Measurements from ENCODE around the gene NFAM1.

NFAM1 gene

DNA sequence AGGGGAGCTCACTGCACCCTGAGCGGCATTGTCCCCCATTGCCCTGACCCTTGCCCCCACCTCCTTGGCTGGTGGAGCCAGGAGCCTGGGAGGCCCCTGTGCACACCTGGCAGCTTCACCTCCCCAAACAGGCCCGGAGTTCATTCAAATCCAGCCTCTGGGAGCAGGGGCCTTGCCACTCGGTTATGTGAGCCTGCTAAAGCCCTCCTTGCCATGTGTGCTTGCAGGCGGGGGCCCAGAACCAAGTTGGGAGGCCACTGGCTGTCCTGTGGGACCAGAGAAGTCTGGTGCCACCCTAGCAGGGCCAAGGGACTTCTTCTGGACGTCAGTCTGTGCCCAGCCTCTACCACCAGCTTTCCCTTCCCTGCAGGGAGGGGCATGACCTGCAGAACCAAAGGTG, 48.9 kb downstream of the NFAM1 start:
- no peak overlapping the region for H3K9ac ChIP-seq
- TF ChIP-seq, protein P1, sequence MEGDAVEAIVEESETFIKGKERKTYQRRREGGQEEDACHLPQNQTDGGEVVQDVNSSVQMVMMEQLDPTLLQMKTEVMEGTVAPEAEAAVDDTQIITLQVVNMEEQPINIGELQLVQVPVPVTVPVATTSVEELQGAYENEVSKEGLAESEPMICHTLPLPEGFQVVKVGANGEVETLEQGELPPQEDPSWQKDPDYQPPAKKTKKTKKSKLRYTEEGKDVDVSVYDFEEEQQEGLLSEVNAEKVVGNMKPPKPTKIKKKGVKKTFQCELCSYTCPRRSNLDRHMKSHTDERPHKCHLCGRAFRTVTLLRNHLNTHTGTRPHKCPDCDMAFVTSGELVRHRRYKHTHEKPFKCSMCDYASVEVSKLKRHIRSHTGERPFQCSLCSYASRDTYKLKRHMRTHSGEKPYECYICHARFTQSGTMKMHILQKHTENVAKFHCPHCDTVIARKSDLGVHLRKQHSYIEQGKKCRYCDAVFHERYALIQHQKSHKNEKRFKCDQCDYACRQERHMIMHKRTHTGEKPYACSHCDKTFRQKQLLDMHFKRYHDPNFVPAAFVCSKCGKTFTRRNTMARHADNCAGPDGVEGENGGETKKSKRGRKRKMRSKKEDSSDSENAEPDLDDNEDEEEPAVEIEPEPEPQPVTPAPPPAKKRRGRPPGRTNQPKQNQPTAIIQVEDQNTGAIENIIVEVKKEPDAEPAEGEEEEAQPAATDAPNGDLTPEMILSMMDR (conservative IDR thresholded peaks at IDR 0.05; ENCODE audit: low read depth, low read length) = no peak
- H2AFZ ChIP-seq (ENCODE audit: low read depth) = no peak overlapping the region
- no peaks in the 10 kb centered on the region for H3K79me2 ChIP-seq (ENCODE audit: insufficient read depth, low read depth)
- no peak overlapping the region for H3K4me3 ChIP-seq (IDR thresholded peaks at IDR 0.05; ENCODE audit: insufficient read depth, low read depth, low read length)
- no peak overlapping the region for H3K27ac ChIP-seq
- H3K36me3 ChIP-seq (ENCODE audit: insufficient read depth) = no peaks in the 10 kb centered on the region
- no peaks in the 10 kb centered on the region for H3K27me3 ChIP-seq (ENCODE audit: insufficient read depth, low read depth)
- H3K4me1 ChIP-seq (ENCODE audit: low read depth, poor library complexity, severe bottlenecking) = no peaks in the 10 kb centered on the region
- no peaks in the 10 kb centered on the region for H4K20me1 ChIP-seq (ENCODE audit: insufficient read depth)
- no peak overlapping the region for H3K4me2 ChIP-seq

DNA sequence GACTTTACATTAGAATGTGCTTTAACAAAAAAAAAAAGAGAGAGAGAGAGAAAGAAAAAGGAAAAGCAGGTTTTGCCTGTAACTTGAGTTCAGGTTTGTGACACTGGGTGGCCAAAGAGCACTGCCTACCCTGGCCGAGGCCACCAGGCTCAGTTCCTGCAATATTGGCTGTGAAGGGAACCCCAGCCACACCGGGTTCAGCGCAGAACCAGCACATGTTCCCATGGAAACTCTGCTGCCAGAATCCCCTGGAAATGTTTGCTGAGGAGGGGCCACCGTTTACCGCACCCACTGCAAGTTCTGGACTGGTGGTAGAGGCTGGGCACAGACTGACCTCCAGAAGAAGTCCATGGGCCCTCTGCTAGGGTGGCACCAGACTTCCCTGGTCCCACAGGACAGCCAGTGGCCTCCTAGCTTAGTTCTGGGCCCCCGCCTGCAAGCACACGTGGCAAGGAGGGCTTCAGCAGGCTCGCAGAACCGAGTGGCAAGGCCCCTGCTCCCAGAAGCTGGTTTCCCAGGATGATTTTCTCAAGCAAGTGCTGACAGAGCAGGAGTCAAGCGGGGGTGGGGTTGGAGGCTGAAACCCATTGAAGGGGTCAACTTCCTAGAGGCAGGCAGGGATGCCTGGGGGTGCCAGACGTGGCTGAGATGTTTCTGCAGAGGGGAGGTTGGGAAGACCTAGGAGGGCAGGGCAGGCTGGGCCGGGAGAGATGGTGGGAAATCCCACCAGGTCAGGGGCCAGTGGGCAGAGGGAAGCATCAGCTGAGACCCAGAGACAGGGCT, 51.2 kb downstream of the NFAM1 start:
- no peaks in the 10 kb centered on the region for H4K20me1 ChIP-seq (ENCODE audit: insufficient read depth)
- H2AFZ ChIP-seq (ENCODE audit: low read depth) = no peak overlapping the region
- no peaks in the 10 kb centered on the region for H3K79me2 ChIP-seq (ENCODE audit: insufficient read depth, low read depth)
- H3K9ac ChIP-seq = no peak overlapping the region
- TF ChIP-seq, protein P1 (conservative IDR thresholded peaks at IDR 0.05; ENCODE audit: low read depth, low read length) = no peak
- H3K36me3 ChIP-seq (ENCODE audit: insufficient read depth) = no peaks in the 10 kb centered on the region
- no peaks in the 10 kb centered on the region for H3K4me1 ChIP-seq (ENCODE audit: low read depth, poor library complexity, severe bottlenecking)
- no peak overlapping the region for H3K4me3 ChIP-seq (IDR thresholded peaks at IDR 0.05; ENCODE audit: insufficient read depth, low read depth, low read length)
- no peak overlapping the region for H3K27ac ChIP-seq
- no peak overlapping the region for H3K4me2 ChIP-seq
- no peaks in the 10 kb centered on the region for H3K27me3 ChIP-seq (ENCODE audit: insufficient read depth, low read depth)

DNA sequence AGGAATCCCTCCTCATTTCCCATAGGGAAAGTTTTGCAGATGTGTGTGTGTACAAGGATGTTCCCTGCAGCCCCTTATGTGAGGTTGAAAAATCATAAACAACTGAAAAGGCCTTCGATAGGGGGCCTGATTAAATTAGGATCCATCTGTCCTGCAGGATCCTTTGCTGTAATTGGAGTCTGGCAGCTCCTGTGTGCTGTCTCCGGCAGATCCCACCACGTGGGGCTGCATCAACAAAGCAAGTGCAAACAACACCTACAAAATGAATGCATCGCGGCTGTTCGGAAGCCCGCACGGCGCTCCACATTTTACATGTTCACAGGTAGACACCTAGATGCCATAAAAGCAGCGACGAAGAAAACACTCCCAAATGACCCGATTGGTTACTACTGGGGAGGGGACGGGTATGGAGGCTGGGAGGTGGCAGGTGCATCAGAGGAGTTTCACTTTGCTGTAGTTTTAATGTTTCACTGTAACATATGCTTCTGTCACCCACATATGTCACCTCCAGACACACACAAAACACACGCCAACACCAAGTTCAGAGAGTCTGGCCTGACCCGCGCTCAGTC, 52.2 kb downstream of the NFAM1 start:
- no peaks in the 10 kb centered on the region for H3K36me3 ChIP-seq (ENCODE audit: insufficient read depth)
- H3K27me3 ChIP-seq (ENCODE audit: insufficient read depth, low read depth) = no peaks in the 10 kb centered on the region

DNA sequence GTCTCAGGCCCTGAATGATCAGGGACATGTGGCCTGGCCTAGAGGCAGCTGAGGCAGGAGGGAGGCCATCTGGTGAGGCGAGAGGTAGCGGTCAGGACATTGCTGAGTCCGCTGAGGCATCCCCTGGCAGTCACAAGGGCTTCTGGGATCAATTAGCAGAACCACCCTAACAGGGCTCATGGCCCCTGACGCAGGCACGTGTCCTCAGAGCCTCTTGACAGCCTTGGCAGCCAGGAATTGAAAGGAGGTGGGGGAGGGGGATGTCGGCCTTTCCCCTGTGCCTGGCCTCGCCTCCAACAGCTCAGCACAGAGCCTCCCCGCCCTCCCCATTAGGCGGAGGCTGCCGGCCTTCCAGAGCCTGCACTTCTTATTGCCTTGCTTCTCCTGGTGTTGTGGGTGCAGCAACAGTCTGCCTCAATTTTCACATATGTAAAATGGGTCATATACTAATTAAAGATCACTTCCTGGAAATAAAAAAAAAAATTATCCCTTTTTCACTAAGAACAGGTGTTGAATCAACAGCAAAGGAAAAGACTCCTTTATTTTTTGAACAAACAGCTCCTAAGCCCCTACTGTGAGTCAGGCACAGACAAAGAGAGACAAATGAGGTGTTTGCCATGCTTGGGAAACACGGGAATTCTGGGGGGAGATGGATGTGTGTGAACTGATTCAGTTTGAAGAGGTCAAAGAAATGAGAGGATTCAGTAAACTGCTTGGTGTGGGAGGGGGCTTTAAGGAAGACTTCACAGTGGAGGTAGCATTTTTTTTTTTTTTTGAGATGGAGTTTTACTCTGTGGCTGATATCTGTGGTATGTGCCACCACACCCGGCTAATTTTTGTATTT, 55.3 kb downstream of the NFAM1 start:
- H3K4me2 ChIP-seq = no peak overlapping the region

More for the DNA sequence above, 52.2 kb downstream of the NFAM1 start:
- Histone ChIP-seq H3K4me2 (no peak overlapping the region), H3K79me2 (ENCODE audit: insufficient read depth, low read depth) (no peaks in the 10 kb centered on the region), H4K20me1 (ENCODE audit: insufficient read depth) (no peaks in the 10 kb centered on the region), H3K9ac (no peak overlapping the region), H3K4me1 (ENCODE audit: low read depth, poor library complexity, severe bottlenecking) (no peaks in the 10 kb centered on the region), H3K27ac (no peak overlapping the region), H3K4me3 (IDR thresholded peaks at IDR 0.05; ENCODE audit: insufficient read depth, low read depth, low read length) (no peak overlapping the region), H2AFZ (ENCODE audit: low read depth) (no peak overlapping the region)
- TF ChIP-seq, protein P1 (conservative IDR thresholded peaks at IDR 0.05; ENCODE audit: low read depth, low read length) = no peak

More for the DNA sequence above, 55.3 kb downstream of the NFAM1 start:
- Histone ChIP-seq H2AFZ (ENCODE audit: low read depth) (no peak overlapping the region), H3K36me3 (ENCODE audit: insufficient read depth) (no peaks in the 10 kb centered on the region), H3K4me3 (IDR thresholded peaks at IDR 0.05; ENCODE audit: insufficient read depth, low read depth, low read length) (no peak overlapping the region), H3K9ac (no peak overlapping the region), H3K79me2 (ENCODE audit: insufficient read depth, low read depth) (no peaks in the 10 kb centered on the region), H3K27ac (no peak overlapping the region), H4K20me1 (ENCODE audit: insufficient read depth) (no peaks in the 10 kb centered on the region), H3K4me1 (ENCODE audit: low read depth, poor library complexity, severe bottlenecking) (peaks cover 4% of the 10 kb centered on the region), H3K27me3 (ENCODE audit: insufficient read depth, low read depth) (0 out of 2 replicates have a peak, but pooled peaks cover 3% of the 10 kb centered on the region)
- TF ChIP-seq, protein P1 (conservative IDR thresholded peaks at IDR 0.05; ENCODE audit: low read depth, low read length) = no peak

All from KMS-11 (cell line).